B cell (primary cell): ENCODE results near the gene GPR152. TPM values are rescaled to one million over a fixed set of nuclear protein-coding genes. Genes with fewer than 3 reads are reported as not detected.

Experiments
- ATAC-seq: fragments of 200-7000 bp; cut with Tn5 transposase; one replicate; pipeline ENCODE4 v1.10.0; 2021; ENCODE audit warnings: low read depth, mild to moderate bottlenecking, moderate number of reproducible peaks, moderate library complexity
- CTCF ChIA-PET: fragments of 350-600 bp; sonication (Branson Sonifier 250); formaldehyde crosslinking; loops from one replicate; lab custom pipeline; 2021; ENCODE audit warnings: antibody characterized with exemption, inconsistent platforms; lab: Charles Lee
- POLR2A ChIA-PET: fragments of 350-600 bp; sonication (Branson Sonifier 250); formaldehyde crosslinking; loops from one replicate; lab custom pipeline; 2021; ENCODE audit warnings: antibody characterized with exemption; lab: Charles Lee
- DNase-seq: peaks from one replicate; pipeline ENCODE4 v3.0.0; 2013
- H2AFZ ChIP-seq: 2 replicates; pipeline ENCODE4 v1.6.1; 2012; ENCODE audit warnings: mild to moderate bottlenecking, low read depth, low read length; ENCODE audit not compliant: insufficient read depth, poor library complexity, severe bottlenecking
- H3K27ac ChIP-seq, 2 donors: 1 replicate in 1 of 2; 2 replicates in 1 of 2; pipeline ENCODE4 v1.5.1; 2012 to 2013; ENCODE audit warnings: low read length in 2 of 2, mild to moderate bottlenecking in 2 of 2, moderate library complexity in 1 of 2
- H3K27me3 ChIP-seq, 4 experiments: fragments of 200-600 bp in 1 of 4; sonication (generic) in 1 of 4; replicated peaks in 1 of 4; 1 replicate in 2 of 4; 2 replicates in 2 of 4; pipeline versions ENCODE4 v1.6.1 to v1.7.0; 2013 to 2016; ENCODE audit warnings: low read length in 3 of 4, mild to moderate bottlenecking in 2 of 4, mixed read lengths in 1 of 4, moderate library complexity in 1 of 4; ENCODE audit not compliant: insufficient read depth in 4 of 4, control insufficient read depth in 3 of 4; ENCODE audit errors: control extremely low read depth in 1 of 4
- H3K36me3 ChIP-seq, 2 experiments: replicated peaks in 1 of 2; 1 replicate in 1 of 2; 2 replicates in 1 of 2; pipeline versions ENCODE4 v1.6.1 to v1.7.1; 2013; ENCODE audit warnings: low read length in 1 of 2; ENCODE audit not compliant: insufficient read depth in 2 of 2, control insufficient read depth in 1 of 2; ENCODE audit errors: control extremely low read depth in 1 of 2, extremely low read depth in 1 of 2
- H3K4me1 ChIP-seq, 2 donors: fragments of 200-600 bp in 1 of 2; sonication (generic) in 1 of 2; 1 replicate in 1 of 2; 2 replicates in 1 of 2; pipeline versions ENCODE4 v1.5.1 to v1.6.1; 2013 to 2017; ENCODE audit warnings: low read length in 2 of 2; ENCODE audit not compliant: control insufficient read depth in 2 of 2, insufficient read depth in 2 of 2
- H3K4me2 ChIP-seq: replicated peaks from 2 replicates; pipeline ENCODE3; 2012; ENCODE audit warnings: mild to moderate bottlenecking, low read depth, low read length; ENCODE audit not compliant: poor library complexity, severe bottlenecking
- H3K4me3 ChIP-seq, 5 experiments: fragments of 200-600 bp in 1 of 5; sonication (generic) in 1 of 5; 1 replicate in 3 of 5; 2 replicates in 2 of 5; pipeline versions ENCODE4 v1.5.1 to v1.7.0; 2011 to 2016; ENCODE audit warnings: low read length in 4 of 5, mild to moderate bottlenecking in 4 of 5, low read depth in 2 of 5, control low read depth in 1 of 5, moderate library complexity in 1 of 5; ENCODE audit not compliant: insufficient read depth in 1 of 5; ENCODE audit errors: control extremely low read depth in 1 of 5, extremely low read depth in 1 of 5
- H3K79me2 ChIP-seq: fragments of 200-600 bp; sonication (generic); one replicate; pipeline ENCODE4 v1.6.0; 2016; ENCODE audit warnings: low read length; ENCODE audit not compliant: control insufficient read depth, insufficient read depth
- H3K9ac ChIP-seq: fragments of 200-600 bp; sonication (generic); 2 replicates; pipeline ENCODE4 v1.6.1; 2017; ENCODE audit warnings: mild to moderate bottlenecking, low read length, moderate library complexity
- H3K9me3 ChIP-seq, 3 donors: one replicate each; pipeline versions ENCODE4 v1.6.1 to v1.7.1; 2013; ENCODE audit warnings: low read length in 2 of 3; ENCODE audit not compliant: control insufficient read depth in 2 of 3, insufficient read depth in 1 of 3; ENCODE audit errors: control extremely low read depth in 1 of 3
- H4K20me1 ChIP-seq: 2 replicates; pipeline ENCODE4 v1.6.0; 2012; ENCODE audit warnings: mild to moderate bottlenecking, low read length; ENCODE audit not compliant: insufficient read depth, control insufficient read depth, poor library complexity, severe bottlenecking
- H3K27ac Mint-ChIP-seq: one replicate; pipeline ENCODE4 v1.8.0; 2021; ENCODE audit warnings: mixed read lengths
- H3K27me3 Mint-ChIP-seq: one replicate; pipeline ENCODE4 v1.8.0; 2021; ENCODE audit warnings: mixed read lengths
- H3K4me1 Mint-ChIP-seq: one replicate; pipeline ENCODE4 v1.8.0; 2021; ENCODE audit warnings: mixed read lengths
- H3K4me3 Mint-ChIP-seq: one replicate; pipeline ENCODE4 v1.8.0; 2021; ENCODE audit warnings: mixed read lengths
- H3K9me3 Mint-ChIP-seq: one replicate; pipeline ENCODE4 v1.8.0; 2022; ENCODE audit warnings: mixed read lengths; ENCODE audit not compliant: insufficient read depth
- CTCF ChIP-seq: fragments of 200-600 bp; IDR thresholded peaks from one replicate; pipeline ENCODE4 v1.8.0; 2022; ENCODE audit warnings: antibody characterized with exemption, mild to moderate bottlenecking
- EZH2 ChIP-seq: IDR thresholded peaks from 2 replicates; pipeline ENCODE4 v1.6.1; 2012; ENCODE audit warnings: borderline replicate concordance, low read depth, mild to moderate bottlenecking, moderate library complexity, low read length; ENCODE audit not compliant: insufficient read depth, poor library complexity, severe bottlenecking
- WGBS: methylation state at CpG from one replicate; pipeline ENCODE4 v1.1.5; 2013; ENCODE audit warnings: missing lambda C conversion rate; ENCODE audit not compliant: insufficient coverage; 5-methylcytosine and 5-hydroxymethylcytosine counted together
- intact Hi-C: fragments of 100-400 bp; cut with micrococcal nuclease; formaldehyde crosslinking; loops from one replicate; pipeline ENCODE4 v1.10.0; 2022
- polyA plus RNA-seq: library from polyadenylated mRNA; depleted of rRNA; stranded (reverse); fragments of >200 nt; gene quantifications from 2 replicates; pipeline ENCODE4 v1.2.3, GENCODE V29; 2012
- total RNA-seq, 2 donors: library from RNA; stranded (reverse); fragments of 120-200 nt in 1 of 2; gene quantifications; 1 replicate in 1 of 2; 2 replicates in 1 of 2; pipeline versions ENCODE4 v1.2.3 to v1.2.4, GENCODE V29; 2013 to 2022

The GPR152 gene
- total and polyA plus RNA-seq, 2 donors (not counting 1 experiment from before 2014, with no cell fraction given), result 0.24 TPM; not detected in 1

GRCh38 chr11:67469508-67469811, 16.9 kb upstream of the GPR152 start:
- H3K27ac Mint-ChIP-seq, result peak overlapping the region; percentile 89
- peak overlapping the region; percentile 78 for H2AFZ ChIP-seq
- H3K4me1 Mint-ChIP-seq, result peaks cover 46% of the 10 kb centered on the region
- CTCF ChIA-PET, result interaction anchor here (0.6 to 6.7 kb wide), 15 partner anchors 10 to 127 kb away, joined by 3 to 64 read pairs (median 5); partner anchors contain the start of genes CDK2AP2, CORO1B, PITPNM1 and PPP1CA
- H3K27me3 Mint-ChIP-seq, result no peaks in the 10 kb centered on the region
- ATAC-seq (no peak), DNase-seq (no peak)
- H3K9me3 Mint-ChIP-seq, result no peaks in the 10 kb centered on the region
- TF ChIP-seq EZH2 (no peak), CTCF (no peak)
- no peaks in the 10 kb centered on the region for H3K9me3 ChIP-seq
- intact Hi-C loops, result loop anchor here (1.0 kb wide), 8 partner anchors 14 to 115 kb away; partner anchors contain the start of genes AIP, PPP1CA, PTPRCAP and RAD9A
- POLR2A ChIA-PET, result interaction anchor here (1.0 to 10.4 kb wide), 10 partner anchors 10 to 66 kb away, joined by 3 to 215 read pairs (median 24); partner anchors contain the start of genes AIP, CORO1B, PPP1CA and PTPRCAP
- peak overlapping the region; percentile 95 for H3K4me3 Mint-ChIP-seq
- peak overlapping the region; percentile 58 to 69 (median 61) for H3K4me3 ChIP-seq
- peak overlapping the region; percentile 73 to 78 for H3K27ac ChIP-seq
- H3K4me2 ChIP-seq, result peak overlapping the region; percentile 98
- peak overlapping the region; percentile 65 for H3K9ac ChIP-seq
- no peaks in the 10 kb centered on the region for H3K27me3 ChIP-seq
- H4K20me1 ChIP-seq, result peaks cover 10% of the 10 kb centered on the region
- 21% methylated on average over 9 of the region's 9 CpGs for WGBS
- H3K4me1 ChIP-seq, result peaks cover 28 to 52% of the 10 kb centered on the region in 2 donors
- H3K36me3 ChIP-seq, result peaks cover 2 to 9% of the 10 kb centered on the region in 2 experiments
- H3K79me2 ChIP-seq, result peaks cover 40% of the 10 kb centered on the region
